C4-2B (cell line): ENCODE results near the gene MOV10L1.

Source experiments
- CTCF ChIP-seq: fragments of 450-650 bp; conservative IDR thresholded peaks from 2 replicates; pipeline ENCODE4 v1.5.1; 2017; ENCODE audit warnings: mild to moderate bottlenecking
- ZFX ChIP-seq: fragments of 450-650 bp; IDR thresholded peaks from 2 replicates; pipeline ENCODE4 v1.6.1; 2017

GRCh38 chr22:50118129-50118528, 28.3 kb downstream of the MOV10L1 start:
- no peak for TF ChIP-seq CTCF
- no peak for TF ChIP-seq ZFX
